NCI-H460 (cell line): Measurements from ENCODE around the gene SCN1B. TPM values are rescaled to one million over a fixed set of nuclear protein-coding genes. Genes with fewer than 3 reads are reported as not detected.
"Not testable (repeated sequence)": the region's sequence is repeated elsewhere in the genome, so short reads cannot be mapped to it uniquely, and the experiment has no call there.

Experiments used
- DNase-seq: peaks from one replicate; pipeline ENCODE4 v3.0.0-alpha.2; 2016; ENCODE audit warnings: low read depth; ENCODE audit errors: extremely low read depth
- total RNA-seq: library from RNA; depleted of rRNA; stranded (reverse); fragments of >200 nt; shearing (Covaris generic); gene quantifications from 2 replicates; pipeline ENCODE4 v1.2.3, GENCODE V29; 2014

SCN1B gene
- total RNA-seq, 1 experiment from 2014 or later = 0.82 TPM

GRCh38 chr19:35000647-35001501 is 29.4 kb upstream of the SCN1B start:
- DNase-seq = no peak

- DNase-seq = no peak
Observed at GRCh38 chr19:35002037-35002535, 28.2 kb upstream of the SCN1B start.

GRCh38 chr19:35004517-35005255 is 25.6 kb upstream of the SCN1B start:
- DNase-seq = no peak

GRCh38 chr19:35005256-35005977 is 24.9 kb upstream of the SCN1B start:
- DNase-seq = no peak

DNA sequence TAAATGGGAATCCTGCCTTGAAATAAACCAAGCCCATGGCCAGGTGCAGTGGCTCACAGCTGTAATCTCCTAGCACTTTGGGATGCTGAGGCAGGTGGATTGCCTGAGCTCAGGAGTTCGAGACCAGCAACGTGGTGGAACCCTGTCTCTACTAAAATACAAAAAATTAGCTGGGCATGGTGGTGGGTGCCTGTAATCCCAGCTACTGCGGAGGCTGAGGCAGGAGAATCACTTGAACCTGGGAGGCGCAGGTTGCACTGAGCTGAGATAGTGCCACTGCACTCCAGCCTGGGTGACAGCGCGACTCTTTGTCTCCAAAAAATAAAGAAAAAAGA is 24.3 kb upstream of the SCN1B start:
- not testable (repeated sequence) for DNase-seq

GRCh38 chr19:35006342-35006998 is 23.8 kb upstream of the SCN1B start:
- peak; percentile 41 for DNase-seq

- no peak for DNase-seq
Observed at GRCh38 chr19:35006999-35007365, 23.3 kb upstream of the SCN1B start.

DNA sequence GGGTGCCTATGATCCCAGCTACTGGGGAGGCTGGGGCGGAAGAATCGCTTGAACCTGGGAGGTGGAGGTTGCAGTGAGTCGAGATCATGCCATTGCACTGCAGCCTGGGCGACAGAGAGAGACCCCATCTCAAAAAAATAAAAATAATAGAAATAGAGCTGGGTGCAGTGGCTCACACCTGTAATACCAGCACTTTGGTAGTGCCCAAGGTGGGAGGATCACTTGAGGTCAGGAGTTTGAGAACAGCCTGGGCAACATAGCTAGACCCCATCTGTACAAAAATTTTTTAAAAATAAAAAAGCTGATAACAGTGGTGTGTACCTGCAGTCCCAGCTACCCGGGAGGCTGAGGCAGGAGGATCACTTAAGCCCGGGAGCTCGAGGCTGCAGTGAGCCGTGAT is 22.8 kb upstream of the SCN1B start:
- not testable (repeated sequence) for DNase-seq

- DNase-seq = no peak
Observed at GRCh38 chr19:35008891-35009341, 21.4 kb upstream of the SCN1B start.

DNA sequence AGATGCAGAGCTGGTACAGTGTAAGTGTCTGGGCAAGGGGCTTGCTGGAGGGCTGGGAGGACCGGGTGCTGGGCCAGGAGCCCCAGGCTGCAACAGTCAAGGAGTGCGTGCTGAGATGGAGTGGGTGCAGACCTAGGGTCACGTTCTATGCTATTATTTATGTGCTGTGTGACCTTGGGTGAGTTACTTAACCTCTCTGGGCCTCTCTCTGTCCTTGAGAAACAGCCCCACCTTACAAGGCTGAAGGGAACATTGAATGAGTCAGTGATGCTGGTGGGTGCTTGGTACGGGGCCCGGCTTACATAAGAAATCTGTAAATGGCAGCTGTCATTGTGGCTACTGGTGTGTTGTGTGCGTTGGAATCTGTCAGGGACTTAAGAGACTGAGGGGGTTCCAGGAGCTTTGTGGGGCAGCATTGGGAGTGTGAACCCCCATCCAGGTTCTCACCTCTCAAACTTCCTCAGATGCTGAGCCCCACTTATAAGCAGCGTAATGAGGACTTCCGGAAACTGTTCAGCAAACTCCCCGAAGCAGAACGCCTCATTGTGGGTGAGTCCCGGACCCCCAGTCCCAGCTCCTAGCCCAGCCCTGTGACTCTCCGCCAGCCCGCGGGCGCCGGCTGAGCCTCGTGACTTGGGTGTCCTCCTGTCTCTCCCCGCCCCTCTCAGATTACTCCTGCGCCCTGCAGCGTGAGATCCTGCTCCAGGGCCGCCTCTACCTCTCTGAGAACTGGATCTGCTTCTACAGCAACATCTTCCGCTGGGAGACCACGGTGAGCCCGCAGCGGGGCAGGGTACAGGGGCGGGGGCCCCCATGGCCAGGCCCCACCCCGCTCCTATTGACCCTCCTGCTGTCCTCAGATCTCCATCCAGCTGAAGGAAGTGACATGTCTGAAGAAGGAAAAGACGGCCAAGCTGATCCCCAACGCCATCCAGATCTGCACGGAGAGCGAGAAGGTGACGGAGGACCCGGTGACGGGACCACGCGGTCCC is 20.6 kb upstream of the SCN1B start:
- no peak for DNase-seq

DNA sequence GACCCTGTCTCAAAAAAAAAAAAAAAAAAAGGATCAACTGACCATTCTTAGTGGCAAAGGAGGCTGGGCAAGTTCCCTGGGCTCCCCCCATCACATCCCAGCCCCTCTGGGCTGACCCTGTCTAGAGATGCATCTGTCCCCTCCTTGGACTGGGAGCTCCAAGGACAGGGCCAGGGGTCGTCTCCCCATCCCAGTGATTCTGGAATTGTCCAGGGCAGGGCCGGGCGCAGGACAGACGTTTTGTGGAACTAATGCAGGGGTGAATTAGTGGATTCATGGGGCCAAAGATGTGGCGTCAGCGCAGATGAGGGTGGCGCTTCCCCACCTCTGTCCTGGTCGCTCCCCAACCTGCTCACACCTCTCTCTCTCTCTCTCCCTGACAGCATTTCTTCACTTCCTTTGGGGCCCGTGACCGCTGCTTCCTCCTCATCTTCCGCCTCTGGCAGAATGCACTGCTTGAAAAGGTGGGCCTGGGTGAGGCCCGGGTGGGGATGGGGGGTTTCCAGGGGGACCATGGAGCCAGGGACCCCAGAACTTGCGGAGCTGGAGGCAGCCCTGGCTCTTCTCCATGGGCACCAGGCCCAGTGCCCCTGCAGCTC is 19.1 kb upstream of the SCN1B start:
- DNase-seq = no peak

GRCh38 chr19:35011737-35012682 is 18.3 kb upstream of the SCN1B start:
- no peak for DNase-seq

DNA sequence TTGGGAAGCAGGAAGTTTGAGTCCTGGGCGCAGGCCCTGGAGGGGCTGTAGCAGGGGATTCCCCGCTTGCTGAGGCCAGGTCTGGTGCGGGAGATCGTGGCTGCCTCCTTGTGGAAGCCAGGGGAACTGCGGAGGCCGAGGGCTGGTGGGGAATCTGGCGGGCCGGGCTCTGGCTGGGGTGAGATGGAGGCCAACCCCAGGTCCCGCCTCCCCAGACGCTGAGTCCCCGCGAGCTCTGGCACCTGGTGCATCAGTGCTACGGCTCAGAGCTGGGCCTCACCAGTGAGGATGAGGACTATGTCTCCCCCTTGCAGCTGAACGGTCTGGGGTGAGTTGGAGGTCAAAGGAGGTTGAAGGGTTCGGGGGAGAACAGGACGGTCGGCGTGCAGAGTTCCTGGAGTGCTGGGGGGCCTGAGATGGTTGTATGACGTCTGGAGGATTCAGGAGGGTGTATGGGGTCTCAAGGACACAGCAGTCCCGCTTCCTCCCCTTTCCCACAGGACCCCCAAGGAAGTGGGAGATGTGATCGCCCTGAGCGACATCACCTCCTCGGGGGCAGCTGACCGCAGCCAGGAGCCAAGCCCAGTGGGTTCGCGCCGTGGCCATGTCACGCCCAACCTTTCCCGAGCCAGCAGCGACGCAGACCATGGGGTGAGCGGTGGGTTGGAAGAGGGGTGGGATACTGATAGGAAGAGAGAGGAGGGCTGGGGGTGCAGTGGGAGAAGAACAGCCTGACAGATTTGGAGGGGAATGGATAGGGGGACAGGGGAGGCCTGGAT is 17.0 kb upstream of the SCN1B start:
- peak; percentile 15 for DNase-seq

DNA sequence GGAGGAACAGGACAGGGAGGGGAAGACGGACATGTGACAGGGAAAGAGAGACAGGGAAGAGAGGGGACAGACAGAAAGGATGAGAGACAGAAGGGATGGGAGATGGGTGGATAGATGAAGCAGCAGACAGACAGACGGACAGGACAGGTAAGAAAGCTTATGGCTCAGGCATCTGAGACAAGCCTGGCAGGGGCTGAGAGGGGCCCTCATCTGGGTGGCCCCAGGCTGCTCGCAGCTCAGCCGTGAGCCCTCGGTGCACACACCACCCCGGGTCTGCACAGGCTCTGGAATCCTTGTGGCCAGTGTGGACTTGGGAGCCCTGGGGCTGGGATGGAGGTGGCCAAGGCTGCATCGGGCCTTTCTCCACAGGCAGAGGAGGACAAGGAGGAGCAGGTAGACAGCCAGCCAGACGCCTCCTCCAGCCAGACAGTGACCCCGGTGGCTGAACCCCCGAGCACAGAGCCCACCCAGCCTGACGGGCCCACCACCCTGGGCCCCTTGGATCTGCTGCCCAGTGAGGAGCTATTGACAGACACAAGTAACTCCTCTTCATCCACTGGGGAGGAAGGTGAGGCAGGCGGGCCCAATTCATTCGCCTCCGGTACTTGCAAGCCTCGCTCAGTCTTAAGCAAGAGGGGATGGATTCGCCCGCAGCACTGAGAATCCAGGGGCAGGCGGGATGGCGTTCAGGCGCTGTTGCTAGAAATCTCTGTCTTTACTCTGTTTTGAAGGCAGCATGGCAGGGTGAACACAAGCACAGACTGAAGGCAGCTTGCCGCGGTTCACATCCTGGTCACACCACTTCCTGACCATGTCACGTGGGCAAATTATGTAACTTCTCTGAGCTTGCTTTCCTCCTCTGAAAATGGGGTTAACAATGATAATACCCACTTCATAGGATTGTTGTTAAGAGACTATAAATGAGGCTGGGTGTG is 16.2 kb upstream of the SCN1B start:
- no peak for DNase-seq

GRCh38 chr19:35014774-35015173 is 15.5 kb upstream of the SCN1B start:
- not testable (repeated sequence) for DNase-seq
